ENCODE results near the gene CYFIP2.
"Not testable (repeated sequence)": the region's sequence is repeated elsewhere in the genome, so short reads cannot be mapped to it uniquely, and the experiment has no call there.

The CYFIP2 gene

GRCh38 chr5:157415838-157416237 lies 149.9 kb downstream of the CYFIP2 start:
- no peak for DNase-seq

DNA sequence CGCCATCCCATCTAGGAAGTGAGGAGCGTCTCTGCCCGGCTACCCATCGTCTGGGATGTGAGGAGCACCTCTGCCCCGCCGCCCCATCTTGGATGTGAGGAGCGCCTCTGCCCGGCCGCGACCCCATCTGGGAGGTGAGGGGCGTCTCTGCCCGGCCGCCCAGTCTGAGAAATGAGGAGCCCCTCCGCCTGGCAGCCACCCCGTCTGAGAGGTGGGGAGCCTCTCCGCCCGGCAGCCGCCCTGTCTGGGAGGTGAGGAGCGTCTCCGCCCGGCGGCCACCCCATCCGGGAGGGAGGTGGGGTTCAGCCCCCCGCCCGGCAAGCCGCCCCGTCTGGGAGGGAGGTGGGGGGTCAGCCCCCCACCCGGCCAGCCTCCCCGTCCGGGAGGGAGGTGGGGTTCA lies 153.6 kb downstream of the CYFIP2 start:
- DNase-seq, result not testable (repeated sequence)

DNA sequence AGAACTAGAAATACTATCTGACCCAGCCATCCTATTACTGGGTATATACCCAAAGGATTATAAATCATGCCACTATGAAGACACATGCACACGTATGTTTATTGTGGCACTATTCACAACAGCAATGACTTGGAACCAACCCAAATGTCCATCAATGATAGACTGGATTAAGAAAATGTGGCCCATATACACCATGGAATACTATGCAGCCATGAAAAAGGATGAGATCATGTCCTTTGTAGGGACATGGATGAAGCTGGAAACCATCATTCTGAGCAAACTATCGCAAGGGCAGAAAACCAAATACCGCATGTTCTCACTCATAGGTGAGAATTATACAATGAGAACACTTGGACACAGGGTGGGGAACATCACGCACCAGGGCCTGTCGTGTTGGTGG lies 164.0 kb downstream of the CYFIP2 start:
- not testable (repeated sequence) for DNase-seq

DNA sequence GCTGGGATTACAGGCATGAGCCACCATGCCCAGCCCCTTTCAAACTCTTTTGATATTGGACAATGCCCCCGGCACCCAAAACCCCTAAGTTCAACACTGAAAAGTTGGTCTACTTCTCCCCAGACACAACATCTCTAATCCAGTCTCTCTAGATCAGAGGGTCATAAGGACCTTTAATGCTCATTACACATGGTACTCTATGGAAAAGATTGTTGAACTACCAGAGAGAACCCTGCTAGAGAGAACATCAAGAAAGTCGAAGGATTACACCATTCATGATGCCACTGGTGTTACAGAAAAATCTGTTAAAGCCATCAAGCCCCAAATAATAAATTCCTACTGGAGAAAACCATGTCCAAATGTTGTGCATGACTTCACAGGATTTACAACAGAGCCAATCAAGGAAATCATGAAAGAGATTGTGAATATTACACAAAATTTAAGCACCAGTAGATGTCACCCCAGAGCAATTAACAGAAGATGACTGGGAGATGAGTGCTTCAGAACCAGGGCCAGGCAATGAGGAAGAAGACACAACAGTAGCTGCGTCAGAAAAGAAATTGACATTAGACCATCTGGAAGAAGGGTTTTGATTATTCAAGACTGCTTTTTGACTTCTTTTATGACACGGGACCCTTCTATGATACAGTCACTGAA lies 165.7 kb downstream of the CYFIP2 start:
- DNase-seq, result peak; percentile 9

DNA sequence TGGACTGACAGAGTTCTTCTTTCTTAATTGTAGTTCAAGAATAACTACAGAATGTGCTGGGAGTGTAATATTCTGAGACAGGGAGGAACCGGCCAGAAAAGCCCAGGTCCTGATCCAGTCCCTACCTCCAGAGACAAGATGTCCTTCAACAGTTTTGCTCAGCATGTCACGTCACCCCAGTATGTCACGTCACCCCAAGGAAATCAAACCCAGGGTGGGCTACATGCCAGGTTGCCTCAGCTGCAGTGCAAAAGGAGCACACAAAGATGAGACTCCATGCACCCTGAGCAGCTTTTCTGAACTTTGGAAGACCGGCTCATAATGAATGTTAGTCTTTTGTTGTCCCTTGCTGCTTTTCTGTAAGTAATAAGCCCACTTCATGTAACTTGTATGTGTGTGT lies 168.2 kb downstream of the CYFIP2 start:
- no peak for DNase-seq

DNA sequence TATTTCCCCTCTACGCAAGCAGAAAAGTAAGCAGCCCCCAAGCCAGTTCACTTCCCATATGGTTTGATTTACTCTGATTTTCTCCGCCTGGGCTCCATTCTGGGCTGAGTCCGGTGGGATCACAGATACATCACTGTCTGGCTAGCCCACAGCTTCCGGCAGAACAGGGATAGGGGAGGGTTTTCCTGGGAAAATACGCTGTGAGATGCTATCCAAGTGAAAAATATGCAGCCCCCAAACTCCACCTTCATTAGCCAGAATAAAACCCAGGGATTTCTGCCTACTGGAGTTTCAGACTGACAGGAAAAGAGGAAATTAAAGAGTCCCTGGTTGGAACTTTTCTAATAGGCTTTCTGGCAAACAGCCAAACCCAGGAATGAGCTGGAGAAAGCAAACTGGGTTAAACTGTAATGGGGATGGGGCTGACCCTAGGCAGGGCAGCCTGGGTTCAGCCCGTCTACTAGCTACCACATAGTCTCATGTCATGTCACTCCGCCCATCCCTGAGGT lies 177.2 kb downstream of the CYFIP2 start:
- no peak for DNase-seq

- DNase-seq, result no peak
These were observed 178.3 kb downstream of the CYFIP2 start for GRCh38 chr5:157444224-157444623.
